ENCODE data around the gene ANGPTL4.
"Not testable (repeated sequence)": the region's sequence is repeated elsewhere in the genome, so short reads cannot be mapped to it uniquely, and the experiment has no call there.

The ANGPTL4 gene

GRCh38 chr19:8363803-8364771 lies at the start of gene ANGPTL4:
Gene ANGPTL4 (plus strand): TSS chr19:8364155. CDS start chr19:8364322, 167 bp downstream.
- peak; percentile 61 for DNase-seq (ENCODE audit: low spot score)

GRCh38 chr19:8314981-8315640 lies 48.8 kb upstream of the ANGPTL4 start:
- DNase-seq (ENCODE audit: low spot score), result not testable (repeated sequence)

- no peak for DNase-seq (ENCODE audit: low spot score)
These were observed 47.4 kb upstream of the ANGPTL4 start for GRCh38 chr19:8316351-8317125.

GRCh38 chr19:8318835-8319234 lies 45.1 kb upstream of the ANGPTL4 start:
- not testable (repeated sequence) for DNase-seq (ENCODE audit: low spot score)

- DNase-seq (ENCODE audit: low spot score), result no peak
These were observed 44.0 kb upstream of the ANGPTL4 start for GRCh38 chr19:8319807-8320520.

GRCh38 chr19:8320564-8321066 lies 43.3 kb upstream of the ANGPTL4 start:
- no peak for DNase-seq (ENCODE audit: low spot score)

- peak; percentile 94 for DNase-seq (ENCODE audit: low spot score)
These were observed 42.6 kb upstream of the ANGPTL4 start, which contains the start of the genes NDUFA7 and RPS28 for GRCh38 chr19:8321067-8321985. Gene NDUFA7 (minus strand): TSS chr19:8321375. CDS start chr19:8321358, 17 bp downstream. Gene RPS28 (plus strand): TSS chr19:8321496. CDS start chr19:8321531, 35 bp downstream.

GRCh38 chr19:8321986-8322637 lies 41.8 kb upstream of the ANGPTL4 start:
- no peak for DNase-seq (ENCODE audit: low spot score)

- DNase-seq (ENCODE audit: low spot score), result no peak
These were observed 41.3 kb upstream of the ANGPTL4 start for GRCh38 chr19:8322638-8322997.

- DNase-seq (ENCODE audit: low spot score), result no peak
These were observed 40.2 kb upstream of the ANGPTL4 start for GRCh38 chr19:8323781-8324185.

GRCh38 chr19:8324186-8325050 lies 39.5 kb upstream of the ANGPTL4 start:
- DNase-seq (ENCODE audit: low spot score), result no peak

- no peak for DNase-seq (ENCODE audit: low spot score)
These were observed 38.5 kb upstream of the ANGPTL4 start for GRCh38 chr19:8325454-8325853.

- no peak for DNase-seq (ENCODE audit: low spot score)
These were observed 34.0 kb upstream of the ANGPTL4 start for GRCh38 chr19:8329996-8330395.

- DNase-seq (ENCODE audit: low spot score), result no peak
These were observed 32.6 kb upstream of the ANGPTL4 start for GRCh38 chr19:8331263-8331845.

- DNase-seq (ENCODE audit: low spot score), result no peak
These were observed 30.8 kb upstream of the ANGPTL4 start for GRCh38 chr19:8332976-8333766.

- no peak for DNase-seq (ENCODE audit: low spot score)
These were observed 30.0 kb upstream of the ANGPTL4 start for GRCh38 chr19:8333767-8334457.
